HepG2 (cell line): ENCODE data around the gene STEAP2. TPM values are rescaled to one million over a fixed set of nuclear protein-coding genes. Genes with fewer than 3 reads are reported as not detected.

Experiments
- ZBTB10 ChIP-seq: sonication (generic); formaldehyde crosslinking; IDR thresholded peaks from 2 replicates; pipeline ENCODE4 v1.4.0; 2020; ENCODE audit warnings: missing genetic modification reagents, borderline replicate concordance
- ZBTB34 ChIP-seq: sonication (generic); formaldehyde crosslinking; IDR thresholded peaks from 2 replicates; pipeline ENCODE4 v1.8.0; 2022; ENCODE audit warnings: mild to moderate bottlenecking, missing genetic modification reagents
- ZBTB40 ChIP-seq, 2 experiments: fragments of 450-650 bp in 1 of 2; sonication (generic) in 1 of 2; formaldehyde crosslinking in 1 of 2; IDR thresholded peaks; 2 replicates each; pipeline versions ENCODE4 v1.6.1 to v1.8.0; 2016 to 2022; ENCODE audit warnings: antibody characterized with exemption in 1 of 2, mild to moderate bottlenecking in 1 of 2, missing genetic modification reagents in 1 of 2
- ZNF264 ChIP-seq: sonication (generic); formaldehyde crosslinking; IDR thresholded peaks from 2 replicates; pipeline ENCODE4 v1.4.0; 2020; ENCODE audit warnings: missing genetic modification reagents
- ZNF816 ChIP-seq: sonication (generic); formaldehyde crosslinking; IDR thresholded peaks from 2 replicates; pipeline ENCODE4 v1.8.0; 2022; ENCODE audit warnings: missing genetic modification reagents, mild to moderate bottlenecking, borderline replicate concordance
- polyA plus RNA-seq, 8 experiments: library from polyadenylated mRNA; depleted of rRNA in 3 of 8; stranded (reverse) in 7 of 8; unstranded in 1 of 8; fragments of >200 nt; fragmentation: Illumina TruSeq in 4 of 8; extraction: Trizol in 4 of 8; gene quantifications; 2 replicates each; pipeline versions ENCODE4 v1.2.1 to v1.2.3, GENCODE V29; 2011 to 2016; ENCODE audit warnings: low read depth in 4 of 8, missing spikeins in 1 of 8, mixed read lengths in 1 of 8; ENCODE audit not compliant: insufficient read depth in 1 of 8
- total RNA-seq, 5 experiments: library from RNA; depleted of rRNA; stranded (reverse); fragments of >200 nt; fragmentation: Illumina TruSeq; extraction: Trizol; gene quantifications; 2 replicates each; pipeline ENCODE4 v1.2.3, GENCODE V29; 2016; ENCODE audit warnings: low read depth in 1 of 5

Gene STEAP2
- total and polyA plus RNA-seq, 2 of the 13 experiments (the other 11 are each of a cell fraction or from before 2014, with no cell fraction given): 4.3 to 4.4 TPM

GRCh38 chr7:90233569-90233968 is 22.0 kb downstream of the STEAP2 start (continued):
- TF ChIP-seq ZBTB40 (IDR thresholded peaks at IDR 0.05) (no peak), ZBTB40 (CRISPR knock-in tag; IDR thresholded peaks at IDR 0.05) (no peak), ZNF264 (CRISPR knock-in tag) (no peak), ZBTB34 (CRISPR knock-in tag) (no peak), ZBTB10 (CRISPR knock-in tag) (no peak), ZNF816 (CRISPR knock-in tag) (no peak)
